ENCODE data around the gene SLC38A3.

SLC38A3 gene

DNA sequence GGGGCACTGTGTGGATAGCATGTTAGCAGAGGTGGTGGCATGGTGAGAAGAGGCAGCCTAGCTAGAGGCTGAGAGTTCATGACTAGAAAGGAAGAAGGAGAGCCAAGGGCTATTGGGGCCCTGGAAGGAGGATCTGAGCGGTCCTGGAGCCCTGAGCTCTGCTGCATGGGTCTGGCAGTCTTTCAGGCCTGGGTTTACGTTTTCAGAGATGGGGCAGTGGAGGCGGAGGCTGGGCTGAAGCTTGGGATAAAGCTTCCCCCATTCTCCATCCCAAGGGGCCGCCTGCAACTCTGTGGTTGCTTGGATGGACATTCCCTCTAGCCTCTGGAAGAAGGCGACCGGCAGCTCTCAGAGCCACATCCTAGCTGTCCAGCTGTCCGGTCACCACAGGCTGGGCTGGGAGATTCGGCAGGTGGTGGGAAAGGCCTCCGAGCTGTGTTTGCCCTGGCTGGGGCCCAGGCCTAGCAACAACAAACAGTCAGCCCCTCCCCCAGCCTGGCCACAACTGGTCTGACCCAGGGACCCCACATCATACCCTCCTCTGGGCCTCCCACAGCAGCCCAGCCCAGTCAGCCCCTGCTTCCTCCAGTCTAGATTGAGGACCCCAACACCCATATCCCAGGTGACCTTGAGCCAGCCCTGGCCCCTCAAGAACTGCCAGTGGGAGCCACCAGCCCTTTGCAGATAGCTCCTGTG, 1.8 kb upstream of the SLC38A3 start:
- TF ChIP-seq POLR2AphosphoS5 (IDR thresholded peaks at IDR 0.05; ENCODE audit: low read depth), result no peak
- TF ChIP-seq GABPA (IDR thresholded peaks at IDR 0.05; ENCODE audit: low read depth), result no peak
- TF ChIP-seq REST (IDR thresholded peaks at IDR 0.05; ENCODE audit: insufficient replicate concordance, low read depth), result no peak
- no peak for TF ChIP-seq SPI1 (IDR thresholded peaks at IDR 0.05; ENCODE audit: borderline replicate concordance, low read depth)
- TF ChIP-seq CTCF (IDR thresholded peaks at IDR 0.05; ENCODE audit: insufficient read depth, low read length), result no peak
- H3K27ac ChIP-seq (replicated peaks), result no peak overlapping the region
- H3K4me3 ChIP-seq (replicated peaks; ENCODE audit: insufficient read depth, low read length), result no peak overlapping the region
- DNase-seq (ENCODE audit: low read depth in 1 of 2, low spot score in 1 of 2), result no peak
- peaks cover 51% of the 10 kb centered on the region for H3K27me3 ChIP-seq (ENCODE audit: insufficient read depth, poor library complexity, severe bottlenecking)

- no peak for DNase-seq (ENCODE audit: low read depth in 1 of 2, low spot score in 1 of 2)
- TF ChIP-seq SPI1 (IDR thresholded peaks at IDR 0.05; ENCODE audit: borderline replicate concordance, low read depth) (no peak), CTCF (IDR thresholded peaks at IDR 0.05; ENCODE audit: insufficient read depth, low read length) (no peak), GABPA (IDR thresholded peaks at IDR 0.05; ENCODE audit: low read depth) (no peak), POLR2AphosphoS5 (IDR thresholded peaks at IDR 0.05; ENCODE audit: low read depth) (no peak), REST (IDR thresholded peaks at IDR 0.05; ENCODE audit: insufficient replicate concordance, low read depth) (no peak)
- Histone ChIP-seq H3K4me3 (replicated peaks; ENCODE audit: insufficient read depth, low read length) (no peak overlapping the region), H3K27ac (replicated peaks) (no peak overlapping the region), H3K27me3 (ENCODE audit: insufficient read depth, poor library complexity, severe bottlenecking) (peaks cover 50% of the 10 kb centered on the region)
Observed at GRCh38 chr3:50203809-50204803, 965 bp upstream of the SLC38A3 start.

DNA sequence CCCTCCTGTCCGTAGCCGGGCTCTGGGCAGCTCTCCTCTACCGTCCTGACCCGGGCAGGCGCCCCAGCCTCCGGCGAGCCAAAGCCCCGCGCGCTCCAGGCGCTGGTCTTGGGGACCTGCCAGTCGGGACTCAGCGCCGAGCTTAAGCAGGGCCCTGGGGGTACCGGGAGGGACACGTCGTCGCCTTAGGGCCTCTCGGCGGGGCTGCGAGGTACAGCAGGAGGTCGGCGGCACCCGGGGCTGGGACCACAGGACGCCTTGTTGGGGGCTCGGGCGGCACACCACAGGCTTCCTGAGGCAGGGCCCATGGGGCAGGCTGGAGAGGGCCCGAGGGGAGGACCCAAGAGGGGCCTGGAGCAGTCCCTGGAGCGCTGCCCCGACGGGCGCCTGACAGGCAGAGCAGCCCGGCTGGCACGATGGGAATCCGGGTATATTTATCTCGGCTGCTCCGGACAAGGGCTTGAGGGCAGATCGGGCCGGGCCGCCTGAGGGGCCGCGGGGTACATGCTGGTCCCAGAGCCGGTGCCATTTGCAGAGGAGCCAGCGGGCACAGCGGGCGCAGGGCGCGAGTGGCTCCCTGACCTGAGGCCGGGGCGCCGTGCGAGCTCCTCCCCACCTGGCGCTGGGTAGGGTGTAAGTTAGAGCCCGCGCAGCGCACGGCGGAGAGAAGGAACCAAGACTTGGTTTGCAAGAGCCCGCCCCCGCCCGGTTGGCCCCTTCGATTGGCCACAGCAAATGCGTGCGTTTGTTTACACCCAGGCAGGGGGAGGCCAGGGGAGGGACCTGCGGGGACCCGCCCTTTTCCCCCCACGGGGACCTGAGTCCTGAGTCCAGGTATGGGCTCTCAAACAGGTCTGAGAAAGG, 574 bp downstream of the SLC38A3 start:
- Histone ChIP-seq H3K27me3 (ENCODE audit: insufficient read depth, poor library complexity, severe bottlenecking) (peaks cover 46% of the 10 kb centered on the region), H3K4me3 (replicated peaks; ENCODE audit: insufficient read depth, low read length) (no peak overlapping the region), H3K27ac (replicated peaks) (no peak overlapping the region)
- TF ChIP-seq GABPA (IDR thresholded peaks at IDR 0.05; ENCODE audit: low read depth) (no peak), SPI1 (IDR thresholded peaks at IDR 0.05; ENCODE audit: borderline replicate concordance, low read depth) (no peak), CTCF (IDR thresholded peaks at IDR 0.05; ENCODE audit: insufficient read depth, low read length) (no peak), REST (IDR thresholded peaks at IDR 0.05; ENCODE audit: insufficient replicate concordance, low read depth) (no peak), POLR2AphosphoS5 (IDR thresholded peaks at IDR 0.05; ENCODE audit: low read depth) (no peak)
- peak in 1 of 2 experiments; percentile 44 for DNase-seq (ENCODE audit: low read depth in 1 of 2, low spot score in 1 of 2)

Data from HL-60 (cell line).